Activated T-helper 1 cell treated with anti-CD3 and anti-CD28 coated beads, Interleukin-12 subunit alpha, Interleukin-12 subunit beta, Interleukin-2, Interleukin-4 antibody, amounts not matched to agents 30 ng/mL and 10 ng/mL and 1 ng/mL, durations not matched to agents 14 hours and 24 hours and 36 hours (primary cell): ENCODE measurements around the gene ZSCAN5B. TPM values are rescaled to one million over a fixed set of nuclear protein-coding genes. Genes with fewer than 3 reads are reported as not detected.
A peak's percentile ranks its signal among the peaks of the same experiment; 100 is the strongest.

Experiments used
- DNase-seq: peaks from one replicate; pipeline ENCODE4 v3.0.0; 2021; ENCODE audit warnings: low spot score
- H3K27ac Mint-ChIP-seq: one replicate; pipeline ENCODE4 v1.8.0; 2021; ENCODE audit warnings: mild to moderate bottlenecking, mixed read lengths
- H3K27me3 Mint-ChIP-seq: one replicate; pipeline ENCODE4 v1.8.0; 2022; ENCODE audit warnings: mild to moderate bottlenecking, moderate library complexity, mixed read lengths; ENCODE audit not compliant: insufficient read depth
- H3K36me3 Mint-ChIP-seq: one replicate; pipeline ENCODE4 v1.8.0; 2021; ENCODE audit warnings: low read depth, mixed read lengths
- H3K4me1 Mint-ChIP-seq: one replicate; pipeline ENCODE4 v1.8.0; 2021; ENCODE audit warnings: low read depth, mixed read lengths
- H3K4me3 Mint-ChIP-seq: one replicate; pipeline ENCODE4 v1.8.0; 2021; ENCODE audit warnings: mild to moderate bottlenecking, moderate library complexity, mixed read lengths
- H3K9me3 Mint-ChIP-seq: one replicate; pipeline ENCODE4 v1.8.0; 2021; ENCODE audit warnings: mixed read lengths
- intact Hi-C: fragments of 100-400 bp; cut with micrococcal nuclease; formaldehyde crosslinking; loops from one replicate; pipeline ENCODE4 v1.15.1; 2024
- total RNA-seq: library from RNA; stranded (reverse); gene quantifications from 2 replicates; pipeline ENCODE4 v1.2.3, GENCODE V29; 2022

ZSCAN5B gene
- total RNA-seq, 1 donor from 2014 or later, result not detected

GRCh38 chr19:56167064-56167578 is 30.5 kb downstream of the ZSCAN5B start:
- H3K27me3 Mint-ChIP-seq, result peaks cover 4% of the 10 kb centered on the region
- H3K27ac Mint-ChIP-seq, result no peak overlapping the region
- intact Hi-C loops, result no loop called here
- H3K36me3 Mint-ChIP-seq, result no peaks in the 10 kb centered on the region
- no peak for DNase-seq
- H3K9me3 Mint-ChIP-seq, result no peaks in the 10 kb centered on the region
- H3K4me3 Mint-ChIP-seq, result no peak overlapping the region
- H3K4me1 Mint-ChIP-seq, result no peaks in the 10 kb centered on the region

DNA sequence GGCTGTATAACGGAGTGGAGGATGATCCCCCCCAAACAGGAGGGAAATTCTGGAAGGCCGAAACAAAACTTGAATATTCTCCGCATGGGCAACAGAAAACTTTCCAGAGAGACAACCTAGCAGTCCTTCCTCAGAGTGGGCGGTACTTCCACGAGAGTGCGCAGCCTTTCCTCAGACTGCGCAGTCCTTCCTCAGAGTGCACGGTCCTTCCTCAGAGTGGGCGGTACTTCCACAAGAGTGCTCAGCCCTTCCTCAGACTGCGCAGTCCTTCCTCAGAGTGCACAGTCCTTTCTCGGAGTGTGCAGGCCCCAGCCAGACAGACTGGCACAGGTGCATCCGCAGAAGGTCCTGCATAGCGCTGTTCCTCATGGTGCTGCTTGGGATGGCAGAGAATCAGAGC is 34.5 kb downstream of the ZSCAN5B start:
- intact Hi-C loops, result no loop called here
- peaks cover 11% of the 10 kb centered on the region for H3K36me3 Mint-ChIP-seq
- peaks cover 7% of the 10 kb centered on the region for H3K4me1 Mint-ChIP-seq
- H3K4me3 Mint-ChIP-seq, result no peak overlapping the region
- no peaks in the 10 kb centered on the region for H3K9me3 Mint-ChIP-seq
- H3K27ac Mint-ChIP-seq, result no peak overlapping the region
- no peak for DNase-seq
- H3K27me3 Mint-ChIP-seq, result no peaks in the 10 kb centered on the region

GRCh38 chr19:56162258-56162657 is 35.3 kb downstream of the ZSCAN5B start:
- Mint-ChIP-seq H3K36me3 (peaks cover 11% of the 10 kb centered on the region), H3K4me3 (no peak overlapping the region), H3K4me1 (peaks cover 7% of the 10 kb centered on the region), H3K9me3 (no peaks in the 10 kb centered on the region), H3K27me3 (no peaks in the 10 kb centered on the region), H3K27ac (no peak overlapping the region)
- no peak for DNase-seq
- intact Hi-C loops, result no loop called here

DNA sequence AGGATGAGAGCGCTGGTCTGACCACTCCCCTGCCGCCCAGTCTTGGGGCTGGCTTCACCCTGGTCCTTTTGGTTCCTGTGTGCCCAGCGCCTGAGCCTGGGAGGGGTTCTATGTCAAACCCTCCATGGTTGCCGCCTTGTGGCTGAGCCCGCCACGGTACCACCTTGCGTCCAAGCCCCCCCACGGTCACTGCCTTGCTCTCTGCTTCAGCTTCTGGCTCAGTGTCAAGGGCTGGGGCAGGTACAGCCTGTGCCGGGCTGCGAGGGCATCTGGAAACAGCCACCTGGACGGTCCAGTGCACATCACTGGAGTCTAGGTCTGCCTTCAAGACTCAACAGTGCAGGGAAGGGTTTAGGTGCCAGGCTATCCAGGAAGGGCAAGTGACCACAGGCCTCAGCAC is 36.0 kb downstream of the ZSCAN5B start:
- H3K4me3 Mint-ChIP-seq, result no peak overlapping the region
- no peak for DNase-seq
- H3K4me1 Mint-ChIP-seq, result peaks cover 7% of the 10 kb centered on the region
- H3K36me3 Mint-ChIP-seq, result peaks cover 11% of the 10 kb centered on the region
- H3K27ac Mint-ChIP-seq, result no peak overlapping the region
- H3K9me3 Mint-ChIP-seq, result no peaks in the 10 kb centered on the region
- H3K27me3 Mint-ChIP-seq, result no peaks in the 10 kb centered on the region
- intact Hi-C loops, result no loop called here

DNA sequence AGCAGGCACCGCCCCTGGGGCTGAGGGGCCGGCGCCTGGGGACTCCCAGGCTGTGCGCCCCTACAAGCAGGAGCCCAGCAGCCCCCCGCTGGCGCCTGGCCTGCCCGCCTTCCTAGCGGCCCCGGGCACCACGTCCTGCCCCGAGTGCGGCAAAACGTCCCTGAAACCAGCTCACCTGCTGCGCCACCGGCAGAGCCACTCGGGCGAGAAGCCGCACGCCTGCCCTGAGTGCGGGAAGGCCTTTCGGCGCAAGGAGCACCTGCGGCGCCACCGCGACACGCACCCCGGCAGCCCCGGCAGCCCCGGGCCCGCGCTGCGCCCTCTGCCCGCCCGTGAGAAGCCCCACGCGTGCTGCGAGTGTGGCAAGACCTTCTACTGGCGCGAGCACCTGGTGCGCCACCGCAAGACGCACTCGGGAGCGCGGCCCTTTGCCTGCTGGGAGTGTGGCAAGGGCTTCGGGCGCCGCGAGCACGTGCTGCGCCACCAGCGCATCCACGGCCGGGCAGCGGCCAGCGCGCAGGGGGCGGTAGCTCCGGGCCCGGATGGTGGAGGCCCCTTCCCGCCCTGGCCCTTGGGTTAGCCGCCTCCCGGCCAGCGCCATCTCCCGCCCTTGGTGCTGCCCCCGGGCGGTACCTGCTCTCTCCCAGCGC is 37.8 kb downstream of the ZSCAN5B start:
- Mint-ChIP-seq H3K36me3 (peaks cover 22% of the 10 kb centered on the region), H3K27ac (no peak overlapping the region), H3K4me3 (no peak overlapping the region), H3K9me3 (no peaks in the 10 kb centered on the region), H3K4me1 (peaks cover 7% of the 10 kb centered on the region), H3K27me3 (no peaks in the 10 kb centered on the region)
- no peak for DNase-seq
- intact Hi-C loops, result no loop called here

GRCh38 chr19:56159009-56159559 is 38.5 kb downstream of the ZSCAN5B start:
- Mint-ChIP-seq H3K27ac (peak overlapping the region; percentile 25), H3K36me3 (peaks cover 22% of the 10 kb centered on the region), H3K9me3 (no peaks in the 10 kb centered on the region), H3K4me1 (peaks cover 7% of the 10 kb centered on the region), H3K4me3 (no peak overlapping the region), H3K27me3 (no peaks in the 10 kb centered on the region)
- DNase-seq, result no peak
- intact Hi-C loops, result no loop called here

- Mint-ChIP-seq H3K4me1 (peaks cover 15% of the 10 kb centered on the region), H3K4me3 (no peak overlapping the region), H3K27me3 (no peaks in the 10 kb centered on the region), H3K36me3 (peaks cover 26% of the 10 kb centered on the region), H3K9me3 (no peaks in the 10 kb centered on the region), H3K27ac (no peak overlapping the region)
- intact Hi-C loops, result no loop called here
- no peak for DNase-seq
These were observed 39.3 kb downstream of the ZSCAN5B start for GRCh38 chr19:56158170-56158757.

DNA sequence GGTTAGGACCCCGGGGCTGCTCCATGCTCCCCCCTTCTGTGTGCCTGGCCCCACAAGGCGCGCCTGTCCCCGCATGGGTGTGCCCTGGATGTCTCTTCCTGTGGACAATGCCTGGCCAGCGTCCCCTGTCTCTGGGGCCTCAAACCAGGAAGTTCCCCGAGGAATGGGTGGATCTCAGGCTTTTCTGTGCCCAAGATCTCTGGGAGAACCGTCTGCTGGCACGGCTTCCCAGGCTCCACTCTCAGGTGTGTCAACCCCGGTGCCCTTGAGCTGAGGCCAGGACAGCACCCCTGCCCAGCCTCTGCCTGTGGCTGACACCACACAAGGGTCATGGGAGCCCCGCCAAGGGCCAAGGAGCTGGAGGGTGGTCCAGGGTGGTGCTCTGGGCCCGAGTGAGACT is 40.8 kb downstream of the ZSCAN5B start:
- no peaks in the 10 kb centered on the region for H3K27me3 Mint-ChIP-seq
- H3K27ac Mint-ChIP-seq, result no peak overlapping the region
- peaks cover 26% of the 10 kb centered on the region for H3K36me3 Mint-ChIP-seq
- DNase-seq, result no peak
- H3K4me3 Mint-ChIP-seq, result no peak overlapping the region
- intact Hi-C loops, result no loop called here
- no peaks in the 10 kb centered on the region for H3K9me3 Mint-ChIP-seq
- peaks cover 17% of the 10 kb centered on the region for H3K4me1 Mint-ChIP-seq

DNA sequence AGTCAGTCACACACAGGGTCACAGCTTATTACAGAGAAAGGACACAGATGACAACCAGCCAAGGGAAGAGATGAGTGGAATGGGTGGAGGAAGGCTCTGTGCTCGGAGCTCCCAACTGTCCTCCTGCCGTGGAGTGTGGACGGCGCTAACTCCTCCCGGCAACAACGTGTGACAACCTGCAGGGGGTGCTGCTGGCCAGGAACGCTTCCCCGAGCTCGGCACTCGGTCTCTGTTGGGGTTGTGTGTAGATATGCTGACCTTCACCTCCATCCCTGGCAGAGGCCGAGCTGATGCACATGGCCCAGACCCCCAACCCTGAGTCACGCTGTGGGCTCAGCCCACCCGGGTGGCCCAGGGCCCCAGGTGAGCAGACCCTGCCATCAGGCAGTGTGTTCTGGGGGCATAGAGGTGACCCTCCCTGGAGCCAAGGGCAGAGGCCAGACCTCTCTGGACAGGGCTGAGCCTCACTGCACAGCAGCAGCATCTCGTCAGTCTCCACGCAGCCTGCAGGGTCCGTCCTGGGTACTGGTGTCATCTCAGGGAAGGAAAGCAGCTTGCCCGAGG is 42.4 kb downstream of the ZSCAN5B start:
- no peaks in the 10 kb centered on the region for H3K9me3 Mint-ChIP-seq
- peak overlapping the region; percentile 44 for H3K27ac Mint-ChIP-seq
- H3K4me1 Mint-ChIP-seq, result peaks cover 19% of the 10 kb centered on the region
- peaks cover 29% of the 10 kb centered on the region for H3K36me3 Mint-ChIP-seq
- H3K4me3 Mint-ChIP-seq, result no peak overlapping the region
- H3K27me3 Mint-ChIP-seq, result no peaks in the 10 kb centered on the region
- DNase-seq, result no peak
- intact Hi-C loops, result no loop called here

DNA sequence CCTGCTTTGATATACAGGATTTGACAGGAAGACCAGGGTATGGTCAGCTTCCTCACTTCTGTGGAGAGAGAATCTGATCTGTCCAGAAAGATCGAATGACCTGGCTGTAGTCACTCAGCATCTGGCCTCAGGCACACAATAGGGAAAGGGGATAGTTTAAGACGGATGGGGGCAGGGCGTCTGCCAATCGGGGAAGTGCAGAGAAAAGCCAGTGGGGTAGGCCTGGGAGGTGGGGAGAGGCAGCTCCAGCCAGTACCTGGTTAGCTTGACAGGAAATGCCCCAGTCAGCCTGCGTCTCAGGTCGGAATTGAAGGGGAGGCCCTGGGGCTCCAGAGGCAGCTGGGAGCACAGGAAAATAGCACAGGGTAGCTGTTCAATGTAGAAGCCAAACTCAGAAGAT is 44.1 kb downstream of the ZSCAN5B start:
- H3K27me3 Mint-ChIP-seq, result no peaks in the 10 kb centered on the region
- H3K4me3 Mint-ChIP-seq, result no peak overlapping the region
- no peaks in the 10 kb centered on the region for H3K9me3 Mint-ChIP-seq
- H3K27ac Mint-ChIP-seq, result peak overlapping the region; percentile 5
- no peak for DNase-seq
- H3K36me3 Mint-ChIP-seq, result peaks cover 27% of the 10 kb centered on the region
- peaks cover 15% of the 10 kb centered on the region for H3K4me1 Mint-ChIP-seq
- intact Hi-C loops, result no loop called here

- Mint-ChIP-seq H3K27me3 (no peaks in the 10 kb centered on the region), H3K4me3 (no peak overlapping the region), H3K9me3 (no peaks in the 10 kb centered on the region), H3K36me3 (peaks cover 30% of the 10 kb centered on the region), H3K4me1 (peaks cover 15% of the 10 kb centered on the region), H3K27ac (no peak overlapping the region)
- DNase-seq, result no peak
- intact Hi-C loops, result no loop called here
These were observed 44.9 kb downstream of the ZSCAN5B start for GRCh38 chr19:56152644-56153043.

DNA sequence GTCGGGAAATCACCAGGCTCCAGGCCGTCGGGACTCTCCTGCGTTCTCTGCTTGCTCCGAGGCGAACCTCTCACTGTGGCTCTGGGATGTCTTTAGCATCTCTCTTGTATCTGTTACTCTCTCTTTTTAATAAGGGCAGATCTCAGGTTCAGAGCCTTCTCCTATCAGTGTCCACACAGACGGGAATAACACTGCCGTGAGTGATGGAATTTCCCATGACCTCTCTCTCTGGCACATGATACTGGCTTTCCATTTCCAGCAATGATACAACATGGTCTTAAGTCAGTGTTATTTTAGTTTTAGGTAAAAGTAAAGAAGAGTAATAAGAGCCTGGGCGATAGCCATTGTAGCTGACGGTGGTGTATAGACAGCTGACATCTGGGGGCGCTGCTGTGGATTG is 47.2 kb downstream of the ZSCAN5B start:
- intact Hi-C loops, result no loop called here
- H3K27ac Mint-ChIP-seq, result no peak overlapping the region
- H3K4me3 Mint-ChIP-seq, result no peak overlapping the region

DNA sequence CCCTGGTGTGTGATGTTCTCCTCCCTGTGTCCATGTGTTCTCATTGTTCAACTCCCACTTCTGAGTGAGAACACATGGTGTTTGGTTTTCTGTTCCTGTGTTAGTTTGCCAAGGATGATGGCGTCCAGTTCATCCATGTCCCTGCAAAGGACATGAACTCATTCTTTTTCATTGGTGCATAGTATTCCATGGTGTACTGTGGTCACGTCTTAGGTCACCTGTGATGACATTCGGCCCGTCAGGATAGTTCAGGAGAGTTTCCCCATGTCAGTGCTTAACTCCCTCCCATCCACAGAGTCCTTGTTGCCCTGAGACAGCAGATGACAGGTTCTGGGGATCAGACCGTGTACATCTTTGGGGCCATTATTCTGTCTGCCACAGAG is 47.9 kb downstream of the ZSCAN5B start:
- no peak overlapping the region for H3K4me3 Mint-ChIP-seq
- H3K4me1 Mint-ChIP-seq, result peaks cover 15% of the 10 kb centered on the region
- no peaks in the 10 kb centered on the region for H3K9me3 Mint-ChIP-seq
- intact Hi-C loops, result no loop called here
- no peak overlapping the region for H3K27ac Mint-ChIP-seq
- H3K36me3 Mint-ChIP-seq, result peaks cover 19% of the 10 kb centered on the region
- H3K27me3 Mint-ChIP-seq, result no peaks in the 10 kb centered on the region
- DNase-seq, result no peak

More for the DNA sequence above, 47.2 kb downstream of the ZSCAN5B start:
- no peak for DNase-seq
- H3K9me3 Mint-ChIP-seq, result no peaks in the 10 kb centered on the region
- peaks cover 15% of the 10 kb centered on the region for H3K4me1 Mint-ChIP-seq
- H3K36me3 Mint-ChIP-seq, result peaks cover 22% of the 10 kb centered on the region
- no peaks in the 10 kb centered on the region for H3K27me3 Mint-ChIP-seq
